Tongue (tissue), 2 donors: Measurements from ENCODE around the gene S100A7A. TPM values are rescaled to one million over a fixed set of nuclear protein-coding genes. Genes with fewer than 3 reads are reported as not detected.

ENCODE experiments used
- DNase-seq: peaks from one replicate; pipeline ENCODE4 v3.0.0-alpha.2; 2015
- total RNA-seq: library from RNA; depleted of rRNA; stranded (reverse); fragments of >200 nt; gene quantifications from one replicate; pipeline ENCODE4 v1.2.3, GENCODE V29; 2014

The S100A7A gene
- not detected for total RNA-seq

- no peak for DNase-seq
Measured at GRCh38 chr1:153415850-153416570, at the start of gene S100A7A. S100A7A (plus strand) TSS chr1:153416520; CDS start chr1:153418083, 1,563 bp downstream.

- DNase-seq, result no peak
Measured at GRCh38 chr1:153367090-153367489, 49.2 kb upstream of the S100A7A start.

- DNase-seq, result no peak
Measured at GRCh38 chr1:153368495-153368894, 47.8 kb upstream of the S100A7A start.

- DNase-seq, result no peak
Measured at GRCh38 chr1:153370146-153370545, 46.2 kb upstream of the S100A7A start.

GRCh38 chr1:153371231-153371630 is 45.1 kb upstream of the S100A7A start:
- DNase-seq, result no peak

GRCh38 chr1:153372571-153372970 is 43.7 kb upstream of the S100A7A start:
- no peak for DNase-seq

- no peak for DNase-seq
Measured at GRCh38 chr1:153374071-153374470, 42.2 kb upstream of the S100A7A start.

- DNase-seq, result no peak
Measured at GRCh38 chr1:153375511-153375910, 40.8 kb upstream of the S100A7A start, which contains the start of gene S100A12. S100A12 (minus strand) TSS chr1:153375621; CDS start chr1:153374592, 1,029 bp downstream.

GRCh38 chr1:153379591-153379990 is 36.7 kb upstream of the S100A7A start:
- no peak for DNase-seq

GRCh38 chr1:153380711-153381110 is 35.6 kb upstream of the S100A7A start:
- no peak for DNase-seq

GRCh38 chr1:153384958-153385580 is 31.3 kb upstream of the S100A7A start:
- no peak for DNase-seq

GRCh38 chr1:153386500-153386901 is 29.8 kb upstream of the S100A7A start:
- no peak for DNase-seq

- DNase-seq, result no peak
Measured at GRCh38 chr1:153387001-153387400, 29.3 kb upstream of the S100A7A start.

- no peak for DNase-seq
Measured at GRCh38 chr1:153387785-153388184, 28.5 kb upstream of the S100A7A start.

- no peak for DNase-seq
Measured at GRCh38 chr1:153389401-153389800, 26.9 kb upstream of the S100A7A start.

- no peak for DNase-seq
Measured at GRCh38 chr1:153389973-153390879, 26.1 kb upstream of the S100A7A start.

- DNase-seq, result peak; percentile 38
Measured at GRCh38 chr1:153390938-153391710, 25.2 kb upstream of the S100A7A start, which contains the start of gene S100A8. S100A8 (minus strand) TSS chr1:153391073; CDS start chr1:153390535, 538 bp downstream.

GRCh38 chr1:153392258-153392657 is 24.1 kb upstream of the S100A7A start:
- no peak for DNase-seq

- DNase-seq, result no peak
Measured at GRCh38 chr1:153392822-153393221, 23.5 kb upstream of the S100A7A start.

GRCh38 chr1:153393926-153394325 is 22.4 kb upstream of the S100A7A start:
- DNase-seq, result no peak

GRCh38 chr1:153394391-153394790 is 21.9 kb upstream of the S100A7A start:
- DNase-seq, result no peak
